Activated naive CD8-positive, alpha-beta T cell treated with anti-CD3 and anti-CD28 coated beads, Interleukin-2, amount 10 ng/mL, durations not matched to agents 7 days and 5 days (primary cell): ENCODE measurements around the gene DDX41. TPM values are rescaled to one million over a fixed set of nuclear protein-coding genes. Genes with fewer than 3 reads are reported as not detected.
"Not testable (repeated sequence)": the region's sequence is repeated elsewhere in the genome, so short reads cannot be mapped to it uniquely, and the experiment has no call there.

Source experiments
- ATAC-seq: fragments of 150-1000 bp; cut with Tn5 transposase; one replicate; pipeline ENCODE4 v1.10.0; 2021; ENCODE audit warnings: low read depth, moderate library complexity
- POLR2A ChIA-PET: fragments of 350-600 bp; sonication (Branson Sonifier 250); formaldehyde crosslinking; loops from one replicate; lab custom pipeline; 2021; ENCODE audit warnings: antibody characterized with exemption; lab: Charles Lee
- DNase-seq: peaks from one replicate; pipeline ENCODE4 v3.0.0; 2021
- H3K27ac Mint-ChIP-seq: one replicate; pipeline ENCODE4 v1.8.0; 2022; ENCODE audit warnings: mild to moderate bottlenecking, mixed read lengths
- H3K27me3 Mint-ChIP-seq: one replicate; pipeline ENCODE4 v1.8.0; 2022; ENCODE audit warnings: mild to moderate bottlenecking, moderate library complexity, mixed read lengths
- H3K36me3 Mint-ChIP-seq: one replicate; pipeline ENCODE4 v1.8.0; 2021; ENCODE audit warnings: mild to moderate bottlenecking, mixed read lengths
- H3K4me1 Mint-ChIP-seq: one replicate; pipeline ENCODE4 v1.8.0; 2021; ENCODE audit warnings: mixed read lengths
- H3K4me3 Mint-ChIP-seq: one replicate; pipeline ENCODE4 v1.8.0; 2022; ENCODE audit warnings: mild to moderate bottlenecking, moderate library complexity, mixed read lengths
- H3K9me3 Mint-ChIP-seq: one replicate; pipeline ENCODE4 v1.8.0; 2021; ENCODE audit warnings: mixed read lengths
- total RNA-seq, 2 experiments: library from RNA; stranded (reverse); gene quantifications; one replicate each; pipeline ENCODE4 v1.2.3, GENCODE V29; 2021

DDX41 gene
- 100 to 1,000 TPM; 132 to 135 TPM for total RNA-seq

DNA sequence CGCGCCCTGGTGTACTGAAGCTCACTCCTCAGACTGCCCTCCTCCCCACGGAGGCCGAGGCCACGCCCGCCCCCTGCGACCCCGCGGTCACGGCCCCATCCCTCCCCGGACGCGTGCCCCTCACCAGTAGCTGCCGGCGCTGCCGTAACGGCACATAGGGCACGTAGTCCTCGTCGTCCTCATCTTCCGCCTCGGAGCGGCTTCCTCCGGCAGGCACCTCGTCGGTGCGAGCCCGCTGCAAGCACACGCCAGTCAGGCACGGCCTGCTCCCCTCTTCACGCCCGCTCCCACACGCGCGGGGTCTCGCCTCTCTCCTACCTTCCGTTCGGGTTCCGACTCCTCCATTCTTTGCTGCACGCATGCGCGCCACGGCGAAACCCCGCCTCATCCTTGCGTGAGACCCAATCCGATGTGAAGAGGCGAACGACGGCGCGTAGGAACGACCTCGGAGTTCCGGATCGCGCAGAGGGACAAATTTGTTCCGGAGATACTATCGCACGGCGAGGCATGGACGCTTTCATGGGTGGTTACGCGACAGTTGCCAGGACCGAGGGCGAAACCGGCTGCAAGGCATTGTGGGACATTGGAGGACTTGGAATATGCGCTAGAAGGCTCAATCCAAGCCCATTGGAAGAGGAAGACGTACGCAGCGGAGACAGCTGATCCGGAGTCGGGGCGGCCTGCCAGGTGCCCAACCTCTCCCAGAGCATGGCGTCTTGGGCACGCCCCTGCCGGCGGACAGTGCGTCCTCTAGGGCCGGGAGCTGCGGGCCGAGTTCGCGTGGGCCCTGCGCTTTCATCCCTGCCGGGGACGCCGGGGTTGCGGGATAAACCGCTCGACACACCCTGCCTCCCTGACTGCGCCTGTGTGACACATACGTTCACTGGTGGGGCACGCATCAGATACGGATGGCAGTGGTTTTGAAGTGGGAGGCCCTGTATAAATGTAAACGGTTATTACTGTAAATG lies at the start of gene DDX41:
TSS of gene DDX41 (minus strand) at position 361 of the 968 bp plus-strand sequence. CDS start at position 345, 16 bp downstream.
- peak within 1 kb of the TSS; percentile 90 for H3K27ac Mint-ChIP-seq
- H3K9me3 Mint-ChIP-seq = no peaks in the 10 kb centered on the region
- H3K4me3 Mint-ChIP-seq = peak within 1 kb of the TSS; percentile 99
- POLR2A ChIA-PET = interaction anchor here (1.3 to 2.8 kb wide), 4 partner anchors 20 to 75 kb away, joined by 3 to 13 read pairs (median 4); partner anchors contain the start of genes PDLIM7 and TMED9
- peak; percentile 97 for DNase-seq
- no peaks in the 10 kb centered on the region for H3K27me3 Mint-ChIP-seq
- peak; percentile 91 for ATAC-seq
- peaks cover 41% of the 10 kb centered on the region for H3K4me1 Mint-ChIP-seq
- peaks cover 40% of the 10 kb centered on the region for H3K36me3 Mint-ChIP-seq

DNA sequence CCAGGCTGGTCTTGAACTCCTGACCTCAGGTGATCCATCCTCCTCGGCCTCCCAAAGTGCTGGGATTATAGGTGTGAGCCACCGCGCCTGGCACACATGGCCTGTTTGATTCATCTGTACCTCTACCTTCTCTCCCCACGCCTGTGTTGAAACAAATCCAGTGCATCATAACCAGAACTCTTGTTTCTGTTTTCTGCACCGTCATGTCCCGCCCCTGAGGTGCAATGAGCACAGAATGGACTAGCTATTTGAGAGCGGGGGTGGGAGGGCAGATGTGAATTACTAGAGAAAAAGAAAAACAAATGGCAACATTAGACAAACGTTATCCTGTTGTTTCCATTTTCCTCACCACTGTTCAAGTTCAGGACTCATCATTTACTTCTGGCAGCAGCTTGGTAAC lies 48.3 kb upstream of the DDX41 start:
- no peak overlapping the region for H3K27ac Mint-ChIP-seq
- no peaks in the 10 kb centered on the region for H3K9me3 Mint-ChIP-seq
- H3K4me3 Mint-ChIP-seq = no peak overlapping the region
- no peaks in the 10 kb centered on the region for H3K36me3 Mint-ChIP-seq
- no peaks in the 10 kb centered on the region for H3K4me1 Mint-ChIP-seq
- ATAC-seq (no peak), DNase-seq (no peak)
- POLR2A ChIA-PET = no interaction called here
- peaks cover 13% of the 10 kb centered on the region for H3K27me3 Mint-ChIP-seq

DNA sequence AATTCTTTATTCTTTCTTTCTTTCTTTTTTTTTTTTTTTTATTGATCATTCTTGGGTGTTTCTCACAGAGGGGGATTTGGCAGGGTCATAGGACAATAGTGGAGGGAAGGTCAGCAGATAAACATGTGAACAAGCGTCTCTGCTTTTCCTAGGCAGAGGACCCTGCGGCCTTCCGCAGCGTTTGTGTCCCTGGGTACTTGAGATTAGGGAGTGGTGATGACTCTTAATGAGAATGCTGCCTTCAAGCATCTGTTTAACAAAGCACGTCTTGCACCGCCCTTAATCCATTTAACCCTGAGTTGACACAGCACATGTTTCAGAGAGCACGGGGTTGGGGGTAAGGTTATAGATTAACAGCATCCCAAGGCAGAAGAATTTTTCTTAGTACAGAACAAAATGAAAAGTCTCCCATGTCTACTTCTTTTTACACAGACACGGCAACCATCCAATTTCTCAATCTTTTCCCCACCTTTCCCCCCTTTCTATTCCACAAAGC lies 42.7 kb upstream of the DDX41 start:
- H3K4me3 Mint-ChIP-seq, DNase-seq, ATAC-seq, H3K9me3 Mint-ChIP-seq, H3K36me3 Mint-ChIP-seq, H3K27ac Mint-ChIP-seq, H3K27me3 Mint-ChIP-seq, POLR2A ChIA-PET: not testable (repeated sequence)
- H3K4me1 Mint-ChIP-seq = peaks cover 18% of the 10 kb centered on the region

DNA sequence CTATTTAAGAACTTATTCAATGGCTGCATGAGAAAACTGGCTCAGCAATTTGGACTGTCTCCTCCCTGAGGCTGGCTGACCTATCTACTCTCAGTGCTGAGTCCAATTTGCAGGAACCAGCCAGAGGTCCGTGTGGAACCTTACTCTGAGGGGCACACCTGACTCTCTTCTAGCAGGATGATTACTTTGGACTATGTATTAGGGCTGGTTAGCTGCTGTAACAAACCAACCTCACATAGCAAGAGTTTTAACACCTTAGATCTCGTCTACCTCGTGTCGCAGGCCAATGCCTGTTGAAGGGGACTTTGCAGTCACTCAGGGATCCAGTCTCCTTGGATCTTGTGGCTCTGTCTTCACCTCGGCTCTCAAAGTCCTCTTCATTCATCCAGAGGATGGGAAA lies 41.0 kb upstream of the DDX41 start:
- H3K4me3 Mint-ChIP-seq = no peak overlapping the region
- ATAC-seq (no peak), DNase-seq (no peak)
- no peaks in the 10 kb centered on the region for H3K27me3 Mint-ChIP-seq
- H3K27ac Mint-ChIP-seq = no peak overlapping the region
- H3K4me1 Mint-ChIP-seq = peaks cover 25% of the 10 kb centered on the region
- no peaks in the 10 kb centered on the region for H3K36me3 Mint-ChIP-seq
- no peaks in the 10 kb centered on the region for H3K9me3 Mint-ChIP-seq
- POLR2A ChIA-PET = no interaction called here

DNA sequence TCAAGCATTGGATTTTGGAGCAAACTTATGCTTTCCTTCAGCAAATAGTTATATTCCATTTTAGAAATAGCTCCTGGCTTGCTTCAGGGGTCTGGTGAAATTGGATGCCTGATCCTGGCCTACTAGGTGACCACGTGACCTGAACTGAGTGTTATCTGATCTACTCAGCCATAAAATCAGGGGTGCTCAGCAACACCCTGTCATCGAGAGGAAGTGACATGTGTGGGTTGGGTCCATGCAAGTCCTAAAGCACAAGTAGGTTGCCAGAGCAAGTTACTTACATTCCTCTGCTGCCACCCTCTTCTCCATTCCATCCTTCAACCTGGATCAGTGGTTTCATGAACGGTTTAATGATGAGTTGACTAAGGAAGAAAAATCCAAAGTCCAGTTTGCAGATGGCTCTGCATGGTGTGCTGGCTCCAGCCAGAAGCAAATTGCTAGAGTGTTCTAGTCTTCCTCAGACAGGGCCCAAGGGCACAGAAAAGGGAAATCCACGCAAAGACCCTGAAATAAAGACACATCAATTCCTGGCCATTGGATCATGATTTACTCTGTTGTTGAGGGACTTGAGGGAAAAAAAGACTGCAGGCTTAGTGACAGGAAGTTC lies 40.4 kb upstream of the DDX41 start:
- Mint-ChIP-seq H3K27ac (no peak overlapping the region), H3K36me3 (peaks cover 2% of the 10 kb centered on the region), H3K4me1 (peaks cover 28% of the 10 kb centered on the region), H3K27me3 (no peaks in the 10 kb centered on the region), H3K9me3 (no peaks in the 10 kb centered on the region), H3K4me3 (no peak overlapping the region)
- ATAC-seq (peak; percentile 22), DNase-seq (no peak)
- POLR2A ChIA-PET = no interaction called here

DNA sequence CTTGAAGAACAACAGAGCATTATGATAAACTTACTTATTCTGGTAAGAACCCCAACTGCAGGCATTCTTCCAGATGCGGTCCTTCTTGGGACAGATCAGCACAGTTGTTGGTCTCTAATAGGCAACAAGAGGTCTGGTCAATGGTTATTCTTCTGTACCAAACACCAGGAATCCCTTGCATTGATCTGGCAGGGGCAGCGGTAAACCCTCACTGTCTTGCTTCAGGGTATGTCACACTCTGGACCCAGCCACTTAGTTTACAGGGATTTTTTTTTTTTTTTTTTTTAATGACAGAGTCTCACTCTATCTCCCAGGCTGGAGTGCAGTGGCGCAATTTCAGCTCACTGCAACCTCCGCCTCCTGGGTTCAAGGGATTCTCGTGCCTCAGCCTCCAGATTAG lies 38.9 kb upstream of the DDX41 start:
- Mint-ChIP-seq H3K4me3 (no peak overlapping the region), H3K27ac (no peak overlapping the region), H3K27me3 (no peaks in the 10 kb centered on the region), H3K4me1 (peaks cover 31% of the 10 kb centered on the region), H3K36me3 (peaks cover 6% of the 10 kb centered on the region), H3K9me3 (no peaks in the 10 kb centered on the region)
- ATAC-seq = no peak
- no peak for DNase-seq
- POLR2A ChIA-PET = no interaction called here

DNA sequence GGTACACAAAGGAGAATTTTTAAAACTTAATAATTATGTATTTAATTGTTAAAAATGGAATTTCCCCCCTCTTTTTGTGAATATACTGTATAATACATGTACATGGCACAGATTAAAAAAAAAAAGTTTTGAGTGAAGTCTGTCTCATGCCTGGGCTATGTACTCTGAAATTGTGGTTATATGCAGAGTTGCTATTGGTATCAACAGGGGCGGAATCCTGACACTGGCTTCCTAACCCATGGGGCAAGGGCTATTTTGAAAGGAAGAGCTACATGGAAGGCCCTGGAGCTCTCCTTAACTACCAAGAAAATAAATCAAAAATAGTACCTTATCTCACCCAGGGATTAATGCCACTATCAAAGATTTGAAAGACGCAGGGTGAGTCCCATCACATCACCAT lies 38.5 kb upstream of the DDX41 start:
- H3K36me3 Mint-ChIP-seq = peaks cover 6% of the 10 kb centered on the region
- H3K9me3 Mint-ChIP-seq = no peaks in the 10 kb centered on the region
- no peaks in the 10 kb centered on the region for H3K27me3 Mint-ChIP-seq
- H3K4me3 Mint-ChIP-seq = peak overlapping the region; percentile 91
- ATAC-seq (no peak), DNase-seq (no peak)
- H3K4me1 Mint-ChIP-seq = peaks cover 31% of the 10 kb centered on the region
- POLR2A ChIA-PET = no interaction called here
- H3K27ac Mint-ChIP-seq = no peak overlapping the region

DNA sequence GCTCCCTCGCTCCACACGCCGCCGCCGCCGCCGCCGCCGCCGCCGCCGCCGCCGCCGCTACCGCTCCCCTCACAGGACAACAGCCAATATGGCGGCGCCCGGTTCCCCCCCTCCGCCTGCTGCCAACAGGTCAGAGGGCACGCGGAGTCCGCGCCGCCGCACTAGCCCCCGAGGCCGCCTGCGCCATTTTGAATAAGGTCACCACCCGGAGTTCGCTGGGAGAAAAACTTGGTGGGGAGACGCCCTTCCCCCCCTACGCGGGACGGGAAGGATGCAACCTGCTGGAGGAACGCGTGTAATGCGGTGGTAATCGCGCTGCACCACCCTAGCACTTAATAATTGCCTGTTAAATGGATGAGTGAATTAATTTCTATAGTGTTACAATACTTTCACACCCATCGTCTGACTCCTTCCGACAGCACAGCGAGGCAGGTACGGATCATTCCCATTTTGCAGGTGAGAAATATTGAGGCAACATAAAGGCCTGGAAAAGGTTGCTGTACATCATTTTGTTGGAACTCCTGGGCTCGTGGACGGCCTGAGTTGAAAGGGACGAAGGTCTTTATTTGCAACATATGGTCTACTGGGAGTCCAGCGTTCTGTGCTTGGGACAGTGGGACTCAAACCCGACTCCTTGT lies 37.8 kb upstream of the DDX41 start, which contains the start of gene FAM193B:
TSS of gene FAM193B (minus strand) at position 90 of the 638 bp plus-strand sequence. CDS start 105 bp downstream, outside the sequence.
- no peaks in the 10 kb centered on the region for H3K9me3 Mint-ChIP-seq
- H3K4me3 Mint-ChIP-seq = peak within 1 kb of the TSS; percentile 91
- ATAC-seq = peak; percentile 99

DNA sequence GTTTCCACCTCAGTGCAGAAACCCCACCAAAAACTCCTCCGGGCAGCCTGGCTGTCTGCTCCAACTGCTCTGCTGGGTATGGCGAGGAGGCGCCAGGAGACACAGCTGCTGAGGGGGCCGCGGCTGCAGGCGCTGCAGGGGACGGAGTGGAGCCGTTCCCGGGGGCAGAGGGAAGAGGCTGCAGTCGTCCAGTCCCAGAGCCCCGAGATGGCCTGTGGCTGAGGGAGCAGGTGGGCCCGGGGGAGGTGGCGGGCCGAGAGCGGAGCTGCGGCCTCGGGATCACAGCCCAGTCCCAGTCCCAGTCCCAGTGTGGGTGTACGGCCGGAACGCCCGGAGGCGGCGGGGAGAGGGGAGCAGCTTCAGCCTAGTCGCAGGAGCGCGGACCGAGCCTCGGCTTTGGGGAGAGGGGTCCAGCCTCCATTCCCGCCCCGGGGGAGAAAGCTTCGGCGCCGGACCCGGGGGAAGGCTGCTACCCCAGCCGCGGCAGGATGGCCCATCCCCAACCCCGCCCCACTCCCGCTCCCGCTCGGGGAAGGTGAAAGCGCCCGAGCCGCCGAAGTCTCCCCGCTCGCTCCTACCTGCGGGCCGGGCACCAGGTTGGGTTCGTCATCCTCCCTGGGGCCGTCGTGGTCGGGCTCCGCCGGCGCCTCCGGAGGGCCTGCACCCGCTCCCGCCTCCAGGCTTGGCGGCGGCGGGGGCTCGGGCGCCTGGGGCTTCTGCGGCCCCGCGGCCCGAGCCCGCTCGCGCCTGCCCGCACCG lies 37.1 kb upstream of the DDX41 start:
- peak; percentile 43 for ATAC-seq
- H3K27ac Mint-ChIP-seq = peak overlapping the region; percentile 58
- H3K36me3 Mint-ChIP-seq = peaks cover 6% of the 10 kb centered on the region
- no peaks in the 10 kb centered on the region for H3K9me3 Mint-ChIP-seq
- DNase-seq = peak; percentile 67
- H3K4me3 Mint-ChIP-seq = peak overlapping the region; percentile 78
- H3K27me3 Mint-ChIP-seq = no peaks in the 10 kb centered on the region
- POLR2A ChIA-PET = interaction anchor here (0.6 to 1.0 kb wide), 3 partner anchors 25 to 46 kb away, joined by 4 to 6 read pairs (median 4); partner anchors contain the start of gene TMED9
- peaks cover 31% of the 10 kb centered on the region for H3K4me1 Mint-ChIP-seq

More for the DNA sequence above, 37.8 kb upstream of the DDX41 start, which contains the start of gene FAM193B:
- peak; percentile 95 for DNase-seq
- peaks cover 31% of the 10 kb centered on the region for H3K4me1 Mint-ChIP-seq
- peak within 1 kb of the TSS; percentile 89 for H3K27ac Mint-ChIP-seq
- no peaks in the 10 kb centered on the region for H3K27me3 Mint-ChIP-seq
- H3K36me3 Mint-ChIP-seq = peaks cover 6% of the 10 kb centered on the region
- POLR2A ChIA-PET = interaction anchor here (1.0 kb wide), 1 partner anchor 45 kb away, joined by 6 read pairs; no protein-coding TSS in a partner anchor

DNA sequence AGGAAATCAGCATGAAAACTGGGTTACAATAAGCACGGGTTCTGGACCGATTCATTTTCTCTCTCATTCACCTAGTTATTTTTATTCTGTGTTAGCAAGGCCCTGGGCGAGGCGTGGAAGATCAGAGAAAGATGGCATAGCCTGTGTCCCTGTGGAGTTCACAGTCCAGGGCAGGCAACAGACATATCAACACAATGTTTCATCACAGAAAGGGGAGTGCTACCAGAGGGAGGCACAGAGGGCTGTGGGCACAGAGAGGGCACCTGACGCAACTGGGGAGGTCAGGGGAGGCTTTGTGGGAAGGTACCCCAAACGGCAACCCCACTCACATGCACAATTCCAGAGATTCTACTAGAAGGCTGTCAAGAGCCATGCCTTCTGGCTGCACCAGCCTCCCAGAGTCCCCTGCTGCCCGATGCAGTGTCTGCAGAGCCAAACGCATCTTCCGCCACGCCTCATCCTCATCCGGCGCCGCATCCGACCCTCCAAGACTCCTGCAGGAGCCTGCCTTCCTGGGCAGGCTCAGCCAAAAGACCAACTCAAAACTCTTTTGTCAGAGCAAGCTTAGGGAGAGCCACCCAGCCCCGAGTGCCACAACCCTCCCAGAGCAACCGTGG lies 36.2 kb upstream of the DDX41 start:
- Mint-ChIP-seq H3K4me1 (peaks cover 33% of the 10 kb centered on the region), H3K27ac (peak overlapping the region; percentile 68), H3K36me3 (peaks cover 6% of the 10 kb centered on the region), H3K9me3 (no peaks in the 10 kb centered on the region), H3K27me3 (no peaks in the 10 kb centered on the region), H3K4me3 (peak overlapping the region; percentile 78)
- no peak for ATAC-seq
- POLR2A ChIA-PET = no interaction called here
- no peak for DNase-seq

DNA sequence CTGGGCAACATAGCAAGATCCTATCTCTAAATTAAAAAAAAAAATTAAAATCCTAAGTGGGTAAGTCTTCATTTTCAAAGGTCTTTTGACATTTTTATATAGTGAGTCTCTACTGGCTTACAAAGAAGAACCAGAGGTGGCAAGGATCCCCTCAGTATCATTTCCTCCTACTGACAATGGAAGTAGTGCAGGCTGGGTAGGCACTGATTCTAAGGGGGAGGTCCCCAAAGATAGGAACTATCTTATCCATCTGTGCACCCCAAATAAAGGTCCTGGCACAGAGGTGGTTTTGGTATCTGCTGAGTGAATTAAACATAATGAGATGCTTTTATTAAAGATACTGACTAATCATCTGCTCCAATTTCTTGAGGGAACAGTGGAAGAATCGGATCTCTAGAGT lies 33.4 kb upstream of the DDX41 start:
- Mint-ChIP-seq H3K27me3 (no peaks in the 10 kb centered on the region), H3K4me1 (peaks cover 20% of the 10 kb centered on the region), H3K9me3 (no peaks in the 10 kb centered on the region), H3K36me3 (peaks cover 9% of the 10 kb centered on the region), H3K27ac (no peak overlapping the region), H3K4me3 (no peak overlapping the region)
- no peak for DNase-seq
- POLR2A ChIA-PET = no interaction called here
- no peak for ATAC-seq

DNA sequence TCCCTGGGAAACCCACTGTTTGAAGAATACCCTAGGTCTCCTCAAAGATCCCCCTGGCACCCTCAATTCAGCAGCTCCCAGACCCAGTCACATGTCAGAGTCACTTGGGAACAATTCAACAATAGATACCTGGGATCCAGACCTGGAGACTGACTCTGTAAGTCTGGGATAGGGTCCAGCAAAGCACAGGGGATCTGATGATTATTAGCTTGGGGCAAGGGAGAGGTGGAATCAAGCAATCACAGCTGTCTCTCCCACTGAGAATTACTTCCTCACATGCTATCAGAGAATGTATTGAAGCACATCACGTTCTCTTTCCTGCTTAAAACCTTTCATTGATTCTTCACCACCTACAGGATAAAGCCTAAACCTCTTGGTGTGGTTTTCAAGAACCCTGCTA lies 31.7 kb upstream of the DDX41 start:
- ATAC-seq (no peak), DNase-seq (no peak)
- H3K4me1 Mint-ChIP-seq = peaks cover 13% of the 10 kb centered on the region
- no peak overlapping the region for H3K4me3 Mint-ChIP-seq
- POLR2A ChIA-PET = interaction anchor here (0.7 kb wide), 1 partner anchor 1070 kb away, joined by 3 read pairs; no protein-coding TSS in a partner anchor
- H3K27ac Mint-ChIP-seq = no peak overlapping the region
- H3K36me3 Mint-ChIP-seq = peaks cover 9% of the 10 kb centered on the region
- no peaks in the 10 kb centered on the region for H3K27me3 Mint-ChIP-seq
- H3K9me3 Mint-ChIP-seq = no peaks in the 10 kb centered on the region
